ENCODE measurements around the gene NAA20. TPM values are rescaled to one million over a fixed set of nuclear protein-coding genes. Genes with fewer than 3 reads are reported as not detected.

Gene NAA20
- polyA plus RNA-seq, 6 donors from 2014 or later = 60.7 to 109 (median 69.2) TPM

DNA sequence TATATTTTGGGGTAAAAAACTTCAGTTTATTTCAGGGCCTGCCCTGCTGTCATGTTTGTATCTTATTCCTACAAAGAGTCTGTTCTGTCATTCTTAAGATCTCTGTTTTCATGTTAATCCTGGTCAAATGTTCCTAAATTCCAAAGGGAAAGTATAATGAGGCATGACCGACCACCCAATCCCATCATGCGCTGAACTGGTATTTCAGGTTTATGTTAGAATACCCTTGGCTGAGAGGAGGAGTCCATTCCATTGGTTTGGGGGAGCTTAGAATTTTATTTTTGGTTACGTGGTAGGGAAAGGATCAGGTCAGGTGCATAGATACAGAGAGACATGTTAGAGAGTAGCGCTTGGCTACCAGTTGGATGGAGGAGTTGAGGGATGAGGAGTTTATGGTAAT, 60.9 kb downstream of the NAA20 start:
- DNase-seq (no peak), ATAC-seq (ENCODE audit: low read depth in 2 of 2) (no peak)
- H3K27me3 Mint-ChIP-seq = peaks cover 21 to 35% (median 22%) of the 10 kb centered on the region in 3 donors
- no peak overlapping the region for H3K4me3 Mint-ChIP-seq
- H3K9me3 Mint-ChIP-seq = no peaks in the 10 kb centered on the region
- no peak overlapping the region for H3K27ac Mint-ChIP-seq
- no peaks in the 10 kb centered on the region for H3K36me3 Mint-ChIP-seq
- no peaks in the 10 kb centered on the region for H3K4me1 Mint-ChIP-seq

DNA sequence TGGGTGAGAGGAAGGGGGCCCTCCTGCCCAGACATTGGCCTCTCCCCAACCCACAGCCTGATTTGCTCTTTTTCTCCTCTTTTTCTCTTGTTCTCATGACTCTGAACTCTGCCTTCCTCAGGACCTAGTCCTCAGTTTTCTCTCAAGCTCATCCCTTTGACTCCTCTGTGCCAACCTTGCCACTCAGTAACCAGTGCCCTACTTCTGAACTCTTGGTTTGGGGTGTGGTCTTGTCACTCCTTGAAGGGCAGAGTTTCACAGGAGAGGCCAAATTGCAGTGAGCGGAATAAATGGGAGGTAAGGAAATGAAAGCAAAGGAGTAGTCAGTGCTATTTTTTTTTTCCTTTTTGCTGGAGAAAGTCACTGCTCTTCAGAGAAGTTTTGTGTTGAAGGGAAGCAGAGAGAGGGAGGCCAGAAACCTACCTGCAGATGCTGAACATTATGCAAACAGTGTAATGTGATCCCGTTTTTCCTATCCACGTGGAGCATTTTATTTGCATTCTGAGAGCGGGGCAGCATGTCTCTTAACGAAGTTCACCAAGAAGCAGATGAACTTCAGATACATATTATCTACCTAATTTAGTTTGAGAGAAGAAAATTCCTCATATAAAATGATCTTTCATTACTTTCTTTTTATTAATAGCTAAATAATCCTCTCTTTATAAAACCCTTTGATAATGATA, 62.1 kb downstream of the NAA20 start:
- no peak for DNase-seq
- no peaks in the 10 kb centered on the region for H3K36me3 Mint-ChIP-seq

More for the DNA sequence above, 62.1 kb downstream of the NAA20 start:
- Mint-ChIP-seq H3K4me3 (no peak overlapping the region), H3K27me3 (peaks cover 21 to 35% (median 24%) of the 10 kb centered on the region in 3 donors), H3K4me1 (peaks cover 0 to 5% (median 3%) of the 10 kb centered on the region in 3 donors), H3K27ac (no peak overlapping the region), H3K9me3 (no peaks in the 10 kb centered on the region)
- ATAC-seq (ENCODE audit: low read depth in 2 of 2) = no peak

Other genes starting within 250 kb of the NAA20 start
- 10 to 100 TPM in 2 of 6 donors, 1 to 10 TPM in 4; 6.6 to 12.6 (median 9.1) TPM for gene CRNKL1, start 35.1 kb downstream of the NAA20 start, polyA plus RNA-seq (ENCODE audit: low read depth in 6 of 6)
- gene CFAP61, start 35.2 kb downstream of the NAA20 start, polyA plus RNA-seq (ENCODE audit: low read depth in 6 of 6) = not detected

All from naive B cell (primary cell).